OCI-LY3 (cell line): ENCODE results near the gene CNTROB.
A peak's percentile ranks its signal among the peaks of the same experiment; 100 is the strongest.

ENCODE experiments used
- H2AFZ ChIP-seq: fragments of 200-600, 300-600 bp; shearing (Covaris generic); 2 replicates; pipeline ENCODE4 v1.6.0; 2014; ENCODE audit warnings: antibody characterized with exemption, low read depth, low read length
- H3K27ac ChIP-seq: fragments of 200-600, 300-600 bp; sonication (generic); 2 replicates; pipeline ENCODE4 v1.5.1; 2014; ENCODE audit warnings: mild to moderate bottlenecking, low read length, moderate library complexity, mixed read lengths
- H3K27me3 ChIP-seq: fragments of 200-600, 300-600 bp; sonication (generic); 2 replicates; pipeline ENCODE4 v1.6.1; 2014; ENCODE audit warnings: low read depth, low read length, mixed read lengths
- H3K36me3 ChIP-seq: fragments of 200-600, 300-600 bp; sonication (generic); replicated peaks from 2 replicates; pipeline ENCODE3; 2014; ENCODE audit warnings: low read depth, low read length, mixed read lengths
- H3K4me1 ChIP-seq: fragments of 300-600, 200-600 bp; sonication (generic); 2 replicates; pipeline ENCODE4 v1.6.1; 2014; ENCODE audit warnings: low read length, mixed read lengths
- H3K4me2 ChIP-seq: fragments of 200-600, 300-600 bp; sonication (generic); 2 replicates; pipeline ENCODE4 v1.6.1; 2014; ENCODE audit warnings: low read length, mixed read lengths
- H3K4me3 ChIP-seq: fragments of 300-600, 200-600 bp; sonication (generic); 2 replicates; pipeline ENCODE4 v1.5.1; 2014; ENCODE audit warnings: antibody characterized with exemption, mild to moderate bottlenecking, low read length, moderate library complexity
- H3K79me2 ChIP-seq: fragments of 300-600, 200-600 bp; shearing (Covaris generic); 2 replicates; pipeline ENCODE4 v1.6.1; 2014; ENCODE audit warnings: mild to moderate bottlenecking, low read length, mixed read lengths
- H3K9ac ChIP-seq: fragments of 300-600, 200-600 bp; shearing (Covaris generic); 2 replicates; pipeline ENCODE4 v1.6.0; 2014; ENCODE audit warnings: mild to moderate bottlenecking, low read length, moderate library complexity
- H3K9me3 ChIP-seq: fragments of 200-600, 300-600 bp; shearing (Covaris generic); 2 replicates; pipeline ENCODE4 v1.6.1; 2014; ENCODE audit warnings: low read length, mixed read lengths; ENCODE audit not compliant: insufficient read depth
- H4K20me1 ChIP-seq: fragments of 200-600, 300-600 bp; sonication (generic); 2 replicates; pipeline ENCODE4 v1.6.1; 2016; ENCODE audit warnings: low read length, mixed read lengths; ENCODE audit not compliant: insufficient read depth
- CTCF ChIP-seq: fragments of 200-600, 300-600 bp; sonication (generic); IDR thresholded peaks from 2 replicates; pipeline ENCODE4 v1.5.1; 2014; ENCODE audit warnings: antibody characterized with exemption, low read length, low read depth
- EZH2phosphoT487 ChIP-seq: fragments of 200-600 bp; shearing (Covaris generic); IDR thresholded peaks from 2 replicates; pipeline ENCODE4 v1.6.1; 2018; ENCODE audit warnings: antibody characterized with exemption, mixed run types, low read depth

CNTROB gene

GRCh38 chr17:7995724-7996123, 63.7 kb downstream of the CNTROB start:
- no peak overlapping the region for H3K4me3 ChIP-seq
- no peaks in the 10 kb centered on the region for H3K36me3 ChIP-seq

GRCh38 chr17:7997186-7997585, 65.2 kb downstream of the CNTROB start:
- Histone ChIP-seq H4K20me1 (no peaks in the 10 kb centered on the region), H3K79me2 (no peaks in the 10 kb centered on the region), H3K4me2 (peak overlapping the region; percentile 45), H3K4me3 (peak overlapping the region; percentile 5; the same call in 1 of the 2 replicates), H3K27me3 (peaks cover 4% of the 10 kb centered on the region; the same call in 1 of the 2 replicates), H3K27ac (no peak overlapping the region), H3K4me1 (peaks cover 10% of the 10 kb centered on the region; the same call in 1 of the 2 replicates), H3K9ac (no peak overlapping the region), H2AFZ (no peak overlapping the region), H3K9me3 (no peaks in the 10 kb centered on the region), H3K36me3 (no peaks in the 10 kb centered on the region)
- TF ChIP-seq CTCF (peak; percentile 40), EZH2phosphoT487 (no peak)

More at GRCh38 chr17:7995724-7996123, 63.7 kb downstream of the CNTROB start:
- H4K20me1 ChIP-seq, result no peaks in the 10 kb centered on the region
- H3K9ac ChIP-seq, result no peak overlapping the region
- no peak overlapping the region for H3K27ac ChIP-seq
- no peak overlapping the region for H2AFZ ChIP-seq
- peaks cover 6% of the 10 kb centered on the region; the same call in 1 of the 2 replicates for H3K4me1 ChIP-seq
- TF ChIP-seq EZH2phosphoT487, result no peak
- TF ChIP-seq CTCF, result no peak
- no peak overlapping the region for H3K4me2 ChIP-seq
- H3K79me2 ChIP-seq, result no peaks in the 10 kb centered on the region
- no peaks in the 10 kb centered on the region for H3K9me3 ChIP-seq
- H3K27me3 ChIP-seq, result no peaks in the 10 kb centered on the region
